Mesendoderm (in vitro differentiated cells): Measurements from ENCODE around the gene COL25A1.

Experiments
- DNase-seq: peaks from one replicate; pipeline ENCODE4 v3.0.0; 2013
- H2AK5ac ChIP-seq: 2 replicates; pipeline ENCODE4 v1.6.1; 2013; ENCODE audit warnings: low read length, inconsistent platforms
- H2BK120ac ChIP-seq: 2 replicates; pipeline ENCODE4 v1.6.1; 2013; ENCODE audit warnings: low read depth, mild to moderate bottlenecking, low read length, moderate library complexity, mixed read lengths
- H2BK15ac ChIP-seq: replicated peaks from 2 replicates; pipeline ENCODE4 v1.6.1; 2013; ENCODE audit warnings: low read depth, mild to moderate bottlenecking, moderate library complexity
- H2BK5ac ChIP-seq: 2 replicates; pipeline ENCODE4 v1.6.1; 2013; ENCODE audit warnings: low read length, inconsistent platforms
- H3K18ac ChIP-seq: 2 replicates; pipeline ENCODE4 v1.6.1; 2013; ENCODE audit warnings: mild to moderate bottlenecking, low read length, mixed read lengths
- H3K23ac ChIP-seq: one replicate; pipeline ENCODE4 v1.6.1; 2013; ENCODE audit warnings: low read length
- H3K27ac ChIP-seq: 2 replicates; pipeline ENCODE4 v1.5.1; 2013; ENCODE audit warnings: low read depth, mild to moderate bottlenecking, inconsistent platforms, low read length, moderate library complexity
- H3K27me3 ChIP-seq: 2 replicates; pipeline ENCODE4 v1.6.1; 2013; ENCODE audit warnings: low read length, control low read depth, mild to moderate bottlenecking, inconsistent platforms; ENCODE audit not compliant: insufficient read depth, poor library complexity
- H3K36me3 ChIP-seq: 2 replicates; pipeline ENCODE4 v1.6.1; 2013; ENCODE audit warnings: low read length, inconsistent platforms; ENCODE audit not compliant: control insufficient read depth, insufficient read depth
- H3K4ac ChIP-seq: one replicate; pipeline ENCODE4 v1.6.1; 2013; ENCODE audit warnings: low read depth, mild to moderate bottlenecking, low read length, moderate library complexity
- H3K4me1 ChIP-seq: 2 replicates; pipeline ENCODE4 v1.6.1; 2013; ENCODE audit warnings: low read depth, low read length, inconsistent platforms; ENCODE audit not compliant: control insufficient read depth
- H3K4me2 ChIP-seq: 2 replicates; pipeline ENCODE4 v1.6.1; 2013; ENCODE audit warnings: low read length
- H3K4me3 ChIP-seq: 2 replicates; pipeline ENCODE4 v1.5.1; 2013; ENCODE audit warnings: mild to moderate bottlenecking, low read length
- H3K56ac ChIP-seq: one replicate; pipeline ENCODE4 v1.6.1; 2013; ENCODE audit warnings: low read length
- H3K79me1 ChIP-seq: 2 replicates; pipeline ENCODE4 v1.6.1; 2013; ENCODE audit warnings: low read length, inconsistent platforms
- H3K79me2 ChIP-seq: 2 replicates; pipeline ENCODE4 v1.6.1; 2013; ENCODE audit warnings: mild to moderate bottlenecking, low read length; ENCODE audit not compliant: control insufficient read depth, insufficient read depth
- H3K9ac ChIP-seq: 2 replicates; pipeline ENCODE4 v1.6.1; 2013; ENCODE audit warnings: low read length, inconsistent platforms
- H4K5ac ChIP-seq: one replicate; pipeline ENCODE4 v1.6.1; 2013; ENCODE audit warnings: low read length
- H4K8ac ChIP-seq: one replicate; pipeline ENCODE4 v1.6.1; 2013; ENCODE audit warnings: low read depth, mild to moderate bottlenecking, control low read depth, low read length, moderate library complexity
- WGBS: extraction: QIAGEN DNeasy Blood & Tissue Kit; methylation state at CpG from one replicate; pipeline ENCODE4 v1.1.7; 2013; ENCODE audit warnings: low lambda C conversion rate, missing lambda C conversion rate; ENCODE audit not compliant: insufficient coverage; ENCODE audit errors: extremely low coverage; 5-methylcytosine and 5-hydroxymethylcytosine counted together

COL25A1 gene

DNA sequence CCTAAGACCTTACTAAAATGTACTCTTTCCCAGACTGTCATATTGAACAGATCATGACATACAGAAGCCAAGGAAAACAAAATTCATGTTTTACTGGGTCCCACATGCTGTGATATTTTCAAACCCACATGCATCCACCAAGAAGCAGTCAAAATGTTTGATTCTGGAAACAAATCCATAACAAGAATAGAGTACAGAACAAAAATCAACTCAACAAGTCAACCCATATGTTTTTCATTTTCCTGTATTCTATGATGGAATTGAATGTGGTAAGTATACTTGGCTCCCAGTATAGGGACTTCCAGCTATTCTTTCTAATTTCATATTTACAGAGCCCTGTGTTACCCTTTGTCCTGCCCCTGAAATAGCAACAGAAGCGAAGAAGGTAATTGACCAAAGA lies 106.8 kb downstream of the COL25A1 start:
- Histone ChIP-seq H2BK120ac (no peak overlapping the region), H3K4me3 (no peak overlapping the region), H3K4me1 (no peaks in the 10 kb centered on the region), H3K4me2 (no peak overlapping the region), H3K56ac (no peak overlapping the region), H2BK15ac (no peak overlapping the region), H2BK5ac (no peak overlapping the region), H3K18ac (no peak overlapping the region), H3K23ac (no peak overlapping the region), H3K36me3 (no peaks in the 10 kb centered on the region), H3K79me2 (no peaks in the 10 kb centered on the region), H3K27ac (no peak overlapping the region), H3K27me3 (no peaks in the 10 kb centered on the region), H2AK5ac (no peak overlapping the region), H3K79me1 (no peaks in the 10 kb centered on the region), H3K4ac (no peak overlapping the region), H4K5ac (no peak overlapping the region), H3K9ac (no peak overlapping the region), H4K8ac (no peak overlapping the region)
- DNase-seq = no peak
- no CpG with 5 or more reads among the region's 1 CpG for WGBS

DNA sequence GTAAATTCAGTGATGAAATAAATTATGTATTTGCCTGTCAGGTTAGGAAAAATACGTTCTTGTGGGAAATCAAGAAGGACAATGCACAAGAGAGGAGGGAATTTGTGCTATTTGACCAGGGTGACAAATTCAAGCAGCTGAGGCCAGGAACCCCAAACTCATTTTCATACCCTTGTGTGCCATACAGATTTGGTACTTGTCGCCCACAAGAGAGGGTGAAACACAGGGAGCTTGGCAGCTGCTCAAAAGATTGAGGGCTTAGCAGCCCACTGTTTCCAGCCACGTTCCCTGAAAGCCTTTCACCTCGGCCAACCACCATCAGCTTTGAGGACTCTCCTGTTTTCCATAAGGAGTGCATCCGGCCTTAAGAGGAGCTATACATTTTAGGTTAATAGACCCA lies 111.2 kb downstream of the COL25A1 start:
- Histone ChIP-seq H4K5ac (no peak overlapping the region), H3K4ac (no peak overlapping the region), H2BK120ac (no peak overlapping the region), H3K4me1 (no peaks in the 10 kb centered on the region), H3K9ac (no peak overlapping the region), H3K4me2 (no peak overlapping the region), H3K27ac (no peak overlapping the region), H4K8ac (no peak overlapping the region), H2BK15ac (no peak overlapping the region), H3K23ac (no peak overlapping the region), H3K36me3 (no peaks in the 10 kb centered on the region), H3K27me3 (no peaks in the 10 kb centered on the region), H3K4me3 (no peak overlapping the region), H3K18ac (no peak overlapping the region), H3K56ac (no peak overlapping the region), H2BK5ac (no peak overlapping the region), H3K79me1 (no peaks in the 10 kb centered on the region), H3K79me2 (no peaks in the 10 kb centered on the region), H2AK5ac (no peak overlapping the region)
- DNase-seq = no peak
- WGBS = no CpG with 5 or more reads among the region's 5 CpGs

GRCh38 chr4:109186458-109186945 lies 116.0 kb downstream of the COL25A1 start:
- Histone ChIP-seq H4K8ac (no peak overlapping the region), H4K5ac (no peak overlapping the region), H3K27me3 (no peaks in the 10 kb centered on the region), H3K4ac (no peak overlapping the region), H3K79me1 (no peaks in the 10 kb centered on the region), H3K4me2 (no peak overlapping the region), H3K9ac (no peak overlapping the region), H3K36me3 (no peaks in the 10 kb centered on the region), H3K4me1 (peaks cover 3% of the 10 kb centered on the region), H2BK5ac (no peak overlapping the region), H2BK15ac (no peak overlapping the region), H3K79me2 (no peaks in the 10 kb centered on the region), H2AK5ac (no peak overlapping the region), H2BK120ac (no peak overlapping the region), H3K18ac (no peak overlapping the region), H3K4me3 (no peak overlapping the region), H3K27ac (no peak overlapping the region), H3K23ac (no peak overlapping the region), H3K56ac (no peak overlapping the region)
- no peak for DNase-seq
- WGBS = no CpG with 5 or more reads among the region's 4 CpGs

GRCh38 chr4:109185951-109186350 lies 116.5 kb downstream of the COL25A1 start:
- no peak for DNase-seq
- H4K5ac ChIP-seq = no peak overlapping the region
- WGBS = no CpG with 5 or more reads among the region's 7 CpGs

GRCh38 chr4:109185548-109185947 lies 116.9 kb downstream of the COL25A1 start:
- H2AK5ac ChIP-seq = no peak overlapping the region
- no peaks in the 10 kb centered on the region for H3K79me2 ChIP-seq
- H3K27ac ChIP-seq = no peak overlapping the region
- WGBS = no CpG with 5 or more reads among the region's 2 CpGs
- DNase-seq = no peak
- peaks cover 3% of the 10 kb centered on the region for H3K4me1 ChIP-seq
- no peak overlapping the region for H4K8ac ChIP-seq
- H3K27me3 ChIP-seq = no peaks in the 10 kb centered on the region
- no peak overlapping the region for H2BK120ac ChIP-seq
- H3K9ac ChIP-seq = no peak overlapping the region
- no peak overlapping the region for H4K5ac ChIP-seq
- no peak overlapping the region for H2BK15ac ChIP-seq
- H3K4me3 ChIP-seq = no peak overlapping the region
- no peak overlapping the region for H3K4me2 ChIP-seq
- H3K79me1 ChIP-seq = no peaks in the 10 kb centered on the region
- no peaks in the 10 kb centered on the region for H3K36me3 ChIP-seq
- H3K56ac ChIP-seq = no peak overlapping the region
- no peak overlapping the region for H3K18ac ChIP-seq
- no peak overlapping the region for H3K4ac ChIP-seq
- no peak overlapping the region for H3K23ac ChIP-seq
- no peak overlapping the region for H2BK5ac ChIP-seq

More at GRCh38 chr4:109185951-109186350, 116.5 kb downstream of the COL25A1 start:
- no peak overlapping the region for H2BK15ac ChIP-seq
- no peak overlapping the region for H3K9ac ChIP-seq
- H3K36me3 ChIP-seq = no peaks in the 10 kb centered on the region
- no peaks in the 10 kb centered on the region for H3K27me3 ChIP-seq
- peaks cover 3% of the 10 kb centered on the region for H3K4me1 ChIP-seq
- no peak overlapping the region for H4K8ac ChIP-seq
- no peak overlapping the region for H3K4me2 ChIP-seq
- no peak overlapping the region for H3K27ac ChIP-seq
- H2BK5ac ChIP-seq = no peak overlapping the region
- no peak overlapping the region for H3K23ac ChIP-seq
- H3K18ac ChIP-seq = no peak overlapping the region
- no peaks in the 10 kb centered on the region for H3K79me1 ChIP-seq
- H3K4ac ChIP-seq = no peak overlapping the region
- no peak overlapping the region for H2BK120ac ChIP-seq
- no peak overlapping the region for H2AK5ac ChIP-seq
- H3K4me3 ChIP-seq = no peak overlapping the region
- no peaks in the 10 kb centered on the region for H3K79me2 ChIP-seq
- H3K56ac ChIP-seq = no peak overlapping the region

DNA sequence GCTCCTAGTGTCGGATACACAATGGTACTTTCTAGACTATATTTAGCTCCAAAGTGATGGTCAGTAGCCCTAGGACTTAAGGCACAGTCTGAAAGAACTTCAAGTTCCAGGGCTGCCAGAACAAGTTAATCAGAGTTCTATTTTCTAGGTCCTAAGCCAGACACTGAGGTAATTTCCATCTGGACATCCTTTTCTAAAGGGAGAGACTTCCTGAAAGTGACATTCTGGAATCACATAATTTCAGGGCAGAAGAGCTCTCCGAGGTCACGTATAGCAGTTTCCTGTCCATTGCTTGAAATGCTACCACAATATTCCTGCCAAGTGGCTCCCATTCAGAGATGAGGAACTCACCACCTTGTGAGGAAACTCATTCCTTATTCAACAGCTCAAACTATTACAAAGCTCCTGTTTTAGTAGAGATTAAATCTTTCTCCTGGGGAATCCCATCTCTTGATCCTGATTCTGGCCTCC lies 117.9 kb downstream of the COL25A1 start:
- Histone ChIP-seq H4K5ac (no peak overlapping the region), H2BK5ac (no peak overlapping the region), H3K4me3 (no peak overlapping the region), H3K18ac (no peak overlapping the region), H3K4me2 (no peak overlapping the region), H2BK15ac (no peak overlapping the region), H3K27me3 (no peaks in the 10 kb centered on the region), H3K23ac (no peak overlapping the region), H4K8ac (no peak overlapping the region), H3K36me3 (no peaks in the 10 kb centered on the region), H3K9ac (no peak overlapping the region), H3K79me2 (no peaks in the 10 kb centered on the region), H2BK120ac (no peak overlapping the region), H3K79me1 (no peaks in the 10 kb centered on the region), H3K4me1 (peaks cover 3% of the 10 kb centered on the region), H2AK5ac (no peak overlapping the region), H3K27ac (no peak overlapping the region), H3K4ac (no peak overlapping the region), H3K56ac (no peak overlapping the region)
- DNase-seq = no peak
- WGBS = no CpG with 5 or more reads among the region's 3 CpGs
